Panc1 (cell line): ENCODE results near the gene USP15.
"Not testable (repeated sequence)": the region's sequence is repeated elsewhere in the genome, so short reads cannot be mapped to it uniquely, and the experiment has no call there.

ENCODE experiments used
- CTCF ChIP-seq: fragments of 450-650 bp; IDR thresholded peaks from 2 replicates; pipeline ENCODE4 v1.5.1; 2017; ENCODE audit warnings: mild to moderate bottlenecking
- POLR2AphosphoS5 ChIP-seq: IDR thresholded peaks from 2 replicates; pipeline ENCODE4 v1.6.1; 2012; ENCODE audit warnings: mild to moderate bottlenecking, low read depth, low read length, moderate library complexity
- REST ChIP-seq, 2 experiments: IDR thresholded peaks; 2 replicates each; pipeline ENCODE4 v1.6.1; 2011 to 2012; ENCODE audit warnings: low read depth in 2 of 2, control low read depth in 1 of 2, low read length in 1 of 2, mild to moderate bottlenecking in 1 of 2, moderate library complexity in 1 of 2; ENCODE audit not compliant: insufficient read depth in 1 of 2
- SIN3A ChIP-seq: IDR thresholded peaks from 2 replicates; pipeline ENCODE4 v1.6.1; 2012; ENCODE audit warnings: low read depth, mild to moderate bottlenecking, low read length, moderate library complexity, borderline replicate concordance; ENCODE audit not compliant: insufficient read depth
- TCF7L2 ChIP-seq: IDR thresholded peaks from 2 replicates; pipeline ENCODE4 v1.6.1; 2011; ENCODE audit warnings: mild to moderate bottlenecking, low read depth, low read length, inconsistent platforms

- not testable (repeated sequence) for TF ChIP-seq CTCF; POLR2AphosphoS5; REST (IDR thresholded peaks at IDR 0.05; ENCODE audit: insufficient read depth in 1 of 2, low read depth in 2 of 2, low read length in 1 of 2); SIN3A; TCF7L2
Measured at GRCh38 chr12:62342614-62343303, 82.6 kb downstream of the USP15 start.
